SU-DHL-6 (cell line): ENCODE data around the gene SDCBP2.

Source experiments
- H2AFZ ChIP-seq: fragments of 200-600 bp; sonication (generic); 2 replicates; pipeline ENCODE4 v1.6.1; 2014; ENCODE audit warnings: low read depth, mild to moderate bottlenecking, moderate library complexity, mixed read lengths, antibody characterized with exemption, low read length; ENCODE audit not compliant: severe bottlenecking
- H3F3A ChIP-seq: fragments of 200-600 bp; shearing (Covaris generic); 2 replicates; pipeline ENCODE4 v1.6.0; 2016; ENCODE audit warnings: antibody characterized with exemption, mild to moderate bottlenecking; ENCODE audit not compliant: insufficient read depth
- H3K27ac ChIP-seq: fragments of 200-600 bp; sonication (generic); 2 replicates; pipeline ENCODE4 v1.5.1; 2016; ENCODE audit warnings: low read depth, mild to moderate bottlenecking, low read length, moderate library complexity, mixed read lengths
- H3K27me3 ChIP-seq: fragments of 200-600 bp; sonication (generic), shearing (Covaris generic); 2 replicates; pipeline ENCODE4 v1.6.0; 2014; ENCODE audit warnings: mild to moderate bottlenecking, low read length
- H3K36me3 ChIP-seq: fragments of 200-600 bp; sonication (generic); 2 replicates; pipeline ENCODE4 v1.6.1; 2014; ENCODE audit warnings: mild to moderate bottlenecking, low read length, mixed read lengths
- H3K4me2 ChIP-seq: fragments of 300-600, 200-600 bp; shearing (Covaris generic), sonication (generic); 2 replicates; pipeline ENCODE4 v1.6.0; 2014; ENCODE audit warnings: low read length, low read depth, mild to moderate bottlenecking; ENCODE audit not compliant: poor library complexity, severe bottlenecking
- H3K4me3 ChIP-seq: fragments of 200-600 bp; sonication (generic); 2 replicates; pipeline ENCODE4 v1.5.1; 2014; ENCODE audit warnings: antibody characterized with exemption, low read length, mild to moderate bottlenecking, mixed read lengths; ENCODE audit not compliant: insufficient read depth, poor library complexity, severe bottlenecking
- H3K79me2 ChIP-seq: fragments of 200-600 bp; sonication (generic); 2 replicates; pipeline ENCODE4 v1.6.1; 2014; ENCODE audit warnings: mild to moderate bottlenecking, low read length, moderate library complexity; ENCODE audit not compliant: insufficient read depth
- H3K9ac ChIP-seq: fragments of 200-600 bp; sonication (generic); 2 replicates; pipeline ENCODE4 v1.7.0; 2014; ENCODE audit warnings: mild to moderate bottlenecking, low read length
- H3K9me2 ChIP-seq: fragments of 200-600 bp; sonication (generic); replicated peaks from 2 replicates; pipeline ENCODE4 v1.6.1; 2014; ENCODE audit warnings: low read length; ENCODE audit not compliant: insufficient read depth
- H3K9me3 ChIP-seq: fragments of 200-600 bp; sonication (generic); 2 replicates; pipeline ENCODE4 v1.6.1; 2014; ENCODE audit warnings: low read length, mixed read lengths; ENCODE audit not compliant: insufficient read depth
- H4K20me1 ChIP-seq: fragments of 200-600 bp; sonication (generic); 2 replicates; pipeline ENCODE4 v1.6.1; 2014; ENCODE audit warnings: low read depth, mild to moderate bottlenecking, antibody characterized with exemption, low read length, moderate library complexity, mixed read lengths
- EZH2phosphoT487 ChIP-seq: fragments of 200-600 bp; sonication (generic), shearing (Covaris generic); conservative IDR thresholded peaks from 2 replicates; pipeline ENCODE4 v1.6.1; 2018; ENCODE audit warnings: mild to moderate bottlenecking, antibody characterized with exemption, low read length, moderate library complexity, mixed read lengths
- TF ChIP-seq, protein P1 (sequence below): fragments of 200-600 bp; sonication (generic); IDR thresholded peaks from one replicate; pipeline ENCODE4 v1.5.1; 2017; ENCODE audit warnings: antibody characterized with exemption, mild to moderate bottlenecking, low read length, moderate library complexity; ENCODE audit not compliant: insufficient read depth, poor library complexity, severe bottlenecking

SDCBP2 gene

DNA sequence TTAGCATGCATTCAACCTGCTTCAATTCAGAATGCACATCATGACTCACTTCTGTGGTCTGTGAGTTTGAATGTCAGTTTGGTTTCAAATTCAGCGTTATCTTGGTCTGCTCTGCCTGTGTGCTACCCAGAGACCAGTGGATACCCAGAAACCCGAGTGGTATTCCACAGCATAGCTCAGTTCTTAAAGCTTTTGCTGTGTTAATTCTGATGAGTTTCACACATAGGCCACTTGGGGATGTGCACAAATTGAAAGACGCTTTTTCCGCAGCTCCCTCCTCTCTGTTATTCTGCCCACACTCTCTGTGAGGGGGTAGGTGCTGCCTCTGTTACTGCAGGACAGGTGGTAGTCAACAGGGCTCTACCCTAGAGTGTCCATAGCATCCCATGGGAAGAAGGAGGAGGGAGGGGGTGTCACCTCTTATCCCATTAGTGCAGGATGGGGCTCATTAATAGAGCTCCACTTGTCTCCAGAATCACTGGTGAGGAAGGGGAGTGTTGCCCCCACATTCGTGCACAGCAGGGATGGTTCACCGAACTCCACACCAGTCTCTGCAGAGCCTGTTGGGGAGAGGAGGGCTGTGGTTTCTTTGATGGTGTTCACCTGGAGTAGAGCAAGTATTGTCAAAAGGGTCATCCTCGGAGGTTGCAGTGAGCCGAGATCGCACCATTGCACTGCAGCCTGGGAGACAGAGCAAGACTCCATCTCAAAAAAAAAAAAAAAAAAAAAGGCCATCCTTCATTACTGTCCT is 29.2 kb upstream of the SDCBP2 start:
- H3K27ac ChIP-seq: no peak overlapping the region
- H3K4me2 ChIP-seq: no peak overlapping the region
- H3K9me2 ChIP-seq: no peaks in the 10 kb centered on the region
- H4K20me1 ChIP-seq: no peaks in the 10 kb centered on the region
- 0 out of 2 replicates have a peak, but pooled peaks cover 6% of the 10 kb centered on the region for H3K36me3 ChIP-seq
- no peak overlapping the region for H2AFZ ChIP-seq
- no peaks in the 10 kb centered on the region for H3K9me3 ChIP-seq
- TF ChIP-seq, protein P1, sequence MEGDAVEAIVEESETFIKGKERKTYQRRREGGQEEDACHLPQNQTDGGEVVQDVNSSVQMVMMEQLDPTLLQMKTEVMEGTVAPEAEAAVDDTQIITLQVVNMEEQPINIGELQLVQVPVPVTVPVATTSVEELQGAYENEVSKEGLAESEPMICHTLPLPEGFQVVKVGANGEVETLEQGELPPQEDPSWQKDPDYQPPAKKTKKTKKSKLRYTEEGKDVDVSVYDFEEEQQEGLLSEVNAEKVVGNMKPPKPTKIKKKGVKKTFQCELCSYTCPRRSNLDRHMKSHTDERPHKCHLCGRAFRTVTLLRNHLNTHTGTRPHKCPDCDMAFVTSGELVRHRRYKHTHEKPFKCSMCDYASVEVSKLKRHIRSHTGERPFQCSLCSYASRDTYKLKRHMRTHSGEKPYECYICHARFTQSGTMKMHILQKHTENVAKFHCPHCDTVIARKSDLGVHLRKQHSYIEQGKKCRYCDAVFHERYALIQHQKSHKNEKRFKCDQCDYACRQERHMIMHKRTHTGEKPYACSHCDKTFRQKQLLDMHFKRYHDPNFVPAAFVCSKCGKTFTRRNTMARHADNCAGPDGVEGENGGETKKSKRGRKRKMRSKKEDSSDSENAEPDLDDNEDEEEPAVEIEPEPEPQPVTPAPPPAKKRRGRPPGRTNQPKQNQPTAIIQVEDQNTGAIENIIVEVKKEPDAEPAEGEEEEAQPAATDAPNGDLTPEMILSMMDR: no peak
- no peak for TF ChIP-seq EZH2phosphoT487
- no peak overlapping the region for H3K9ac ChIP-seq
- H3K27me3 ChIP-seq: no peaks in the 10 kb centered on the region
- no peak overlapping the region for H3K4me3 ChIP-seq
- H3F3A ChIP-seq: no peaks in the 10 kb centered on the region
- H3K79me2 ChIP-seq: peaks cover 8% of the 10 kb centered on the region; the same call in 1 of the 2 replicates

DNA sequence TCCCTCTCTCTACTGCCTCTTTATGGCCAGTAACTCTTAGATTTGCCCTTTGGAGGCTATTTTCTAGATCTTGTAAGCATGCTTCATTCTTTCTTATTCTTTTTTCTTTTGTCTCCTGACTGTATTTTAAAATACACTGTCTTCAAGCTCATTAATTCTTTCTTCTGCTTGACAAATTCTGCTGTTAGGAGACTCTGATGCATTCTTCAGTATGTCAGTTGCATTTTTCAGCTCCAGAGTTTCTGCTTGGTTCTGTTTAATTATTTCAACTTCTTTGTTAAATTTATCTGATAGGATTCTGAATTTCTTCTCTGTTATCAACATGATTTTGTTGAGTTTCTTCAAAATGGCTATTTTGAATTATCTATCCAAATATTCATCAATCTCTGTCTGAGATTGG is 25.0 kb upstream of the SDCBP2 start:
- Histone ChIP-seq H3K9me3 (no peaks in the 10 kb centered on the region), H3F3A (no peaks in the 10 kb centered on the region), H3K79me2 (peaks cover 8% of the 10 kb centered on the region; the same call in 1 of the 2 replicates), H2AFZ (no peak overlapping the region), H3K36me3 (no peaks in the 10 kb centered on the region), H3K27me3 (no peaks in the 10 kb centered on the region), H3K9me2 (no peaks in the 10 kb centered on the region), H3K4me2 (no peak overlapping the region), H3K9ac (no peak overlapping the region), H3K27ac (no peak overlapping the region), H4K20me1 (no peaks in the 10 kb centered on the region), H3K4me3 (no peak overlapping the region)
- TF ChIP-seq, protein P1: no peak
- TF ChIP-seq EZH2phosphoT487: no peak

DNA sequence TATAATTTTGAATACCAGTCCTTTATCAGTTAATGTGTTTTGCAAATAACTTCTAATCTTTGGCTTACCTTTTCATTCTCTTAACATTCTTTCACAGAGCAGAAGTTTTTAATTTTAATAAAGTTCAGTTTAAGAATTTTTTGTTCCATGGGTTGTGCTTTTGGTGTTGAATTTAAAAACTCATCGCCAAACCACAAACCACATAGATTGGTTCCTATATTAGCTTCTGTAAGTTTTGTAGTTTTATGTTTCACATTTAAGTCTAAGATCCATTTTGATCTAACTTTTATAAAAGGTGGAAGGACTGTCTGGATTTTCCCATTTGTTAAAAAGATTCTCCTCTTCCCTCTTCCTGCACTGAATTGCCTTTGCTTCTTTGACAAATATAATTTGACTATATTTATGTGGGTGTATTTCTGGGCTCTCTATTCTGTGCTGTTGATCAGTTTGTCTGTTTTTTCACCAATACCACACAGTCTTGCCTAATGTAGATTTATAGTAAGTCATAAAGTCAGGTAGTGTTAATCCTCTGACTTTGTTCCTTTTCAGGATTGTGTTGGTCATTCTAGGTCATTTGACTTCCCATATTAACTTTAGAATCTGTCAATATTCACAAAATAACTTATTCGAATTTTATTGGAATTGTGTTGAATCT is 17.5 kb upstream of the SDCBP2 start:
- no peak overlapping the region for H3K4me2 ChIP-seq
- H3K36me3 ChIP-seq: peaks cover 7% of the 10 kb centered on the region; the same call in 1 of the 2 replicates
- no peaks in the 10 kb centered on the region for H3K79me2 ChIP-seq
- H3K27ac ChIP-seq: no peak overlapping the region
- no peaks in the 10 kb centered on the region for H3K9me2 ChIP-seq
- peaks cover 12% of the 10 kb centered on the region; the same call in 1 of the 2 replicates for H3K9me3 ChIP-seq
- no peaks in the 10 kb centered on the region for H3F3A ChIP-seq
- no peak overlapping the region for H3K9ac ChIP-seq
- no peaks in the 10 kb centered on the region for H4K20me1 ChIP-seq
- no peaks in the 10 kb centered on the region for H3K27me3 ChIP-seq
- no peak overlapping the region for H3K4me3 ChIP-seq
- H2AFZ ChIP-seq: no peak overlapping the region
- no peak for TF ChIP-seq EZH2phosphoT487
- TF ChIP-seq, protein P1: no peak
